SK-N-SH treated with all-trans-retinoic acid at 6 μM for 48 hours (cell line): ENCODE results near the gene DOCK4.

Experiments used
- GLIS3 ChIP-seq: fragments of 250-450 bp; sonication (Bioruptor Pico); IDR thresholded peaks from 2 replicates; pipeline ENCODE4 v1.5.0; 2020; ENCODE audit warnings: mild to moderate bottlenecking, moderate library complexity
- ISL1 ChIP-seq: fragments of 250-450 bp; sonication (Bioruptor Pico); IDR thresholded peaks from 2 replicates; pipeline ENCODE4 v2.1.2; 2022; ENCODE audit warnings: mild to moderate bottlenecking, moderate library complexity
- OSR1 ChIP-seq: fragments of 250-450 bp; sonication (Bioruptor Pico); IDR thresholded peaks from 2 replicates; pipeline ENCODE4 v1.8.0; 2022; ENCODE audit warnings: moderate library complexity, mild to moderate bottlenecking, inconsistent platforms
- TOX ChIP-seq: fragments of 250-450 bp; sonication (Bioruptor Pico); IDR thresholded peaks from 2 replicates; pipeline ENCODE4 v1.8.0; 2021; ENCODE audit warnings: mild to moderate bottlenecking, moderate library complexity, borderline replicate concordance
- ZC3H10 ChIP-seq: fragments of 250-450 bp; sonication (Bioruptor Pico); IDR thresholded peaks from 2 replicates; pipeline ENCODE4 v1.5.1; 2021; ENCODE audit warnings: mild to moderate bottlenecking, moderate library complexity
- ZFP3 ChIP-seq: fragments of 250-450 bp; sonication (Bioruptor Pico); IDR thresholded peaks from 2 replicates; pipeline ENCODE4 v1.5.0; 2020; ENCODE audit warnings: mild to moderate bottlenecking, moderate library complexity
- ZFP30 ChIP-seq: fragments of 450-650 bp; formaldehyde crosslinking; IDR thresholded peaks from 2 replicates; pipeline ENCODE4 v1.5.0; 2022; ENCODE audit warnings: mild to moderate bottlenecking, moderate library complexity
- ZNF565 ChIP-seq: fragments of 450-650 bp; formaldehyde crosslinking; conservative IDR thresholded peaks from 2 replicates; pipeline ENCODE4 v1.5.0; 2020; ENCODE audit warnings: low read depth, mild to moderate bottlenecking, moderate library complexity
- ZNF8 ChIP-seq: fragments of 450-650 bp; formaldehyde crosslinking; IDR thresholded peaks from 2 replicates; pipeline ENCODE4 v1.5.0; 2020; ENCODE audit warnings: mild to moderate bottlenecking, moderate library complexity
- TF ChIP-seq, protein P1 (sequence below): fragments of 250-450 bp; sonication (Bioruptor Pico); IDR thresholded peaks from 2 replicates; pipeline ENCODE4 v1.5.1; 2020; ENCODE audit warnings: low read depth, mild to moderate bottlenecking, moderate library complexity
- TF ChIP-seq, protein P2 (sequence below): fragments of 250-450 bp; sonication (Bioruptor Pico); IDR thresholded peaks from 2 replicates; pipeline ENCODE4 v1.8.0; 2021; ENCODE audit warnings: low read depth, mild to moderate bottlenecking, moderate library complexity, borderline replicate concordance

DNA sequence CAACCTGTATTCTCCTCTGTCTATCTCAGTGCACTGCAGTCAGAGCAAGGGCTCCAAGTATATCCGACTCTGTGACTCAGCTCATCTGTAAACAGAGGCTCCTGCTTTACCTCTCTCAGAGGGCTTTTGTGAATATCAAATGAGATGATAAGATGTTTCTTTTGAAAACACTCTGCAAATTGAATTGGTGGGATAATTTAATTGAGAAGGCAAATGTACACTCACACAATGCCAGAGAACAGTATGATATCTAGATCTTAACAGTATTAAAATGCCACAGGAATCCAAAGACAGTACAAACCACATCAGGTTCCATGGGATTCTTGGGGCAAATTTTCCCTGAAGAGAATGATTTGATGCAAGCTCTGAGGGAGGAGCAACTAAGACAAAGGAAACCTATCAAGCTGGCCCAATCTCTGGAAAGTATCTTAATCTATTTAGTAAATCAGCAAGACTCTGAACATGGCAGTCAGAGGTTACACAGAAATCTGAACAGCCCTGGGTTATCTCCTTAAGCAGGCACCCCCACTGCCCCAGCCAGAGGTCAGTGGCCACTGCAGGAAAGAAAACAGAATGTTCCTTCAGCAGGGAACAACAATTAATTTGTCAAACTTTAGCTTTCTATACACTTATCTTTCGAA is 45.9 kb downstream of the DOCK4 start:
- TF ChIP-seq ISL1 (CRISPR knock-in tag) (peak; percentile 99), TOX (CRISPR knock-in tag) (no peak), ZNF565 (0 out of 2 replicates have a peak, but pooled peaks have one; percentile 58), GLIS3 (CRISPR knock-in tag) (peak; percentile 59; the same call in 1 of the 2 replicates), ZFP3 (CRISPR knock-in tag) (peak; percentile 99), OSR1 (no peak), ZFP30 (0 out of 2 replicates have a peak, but pooled peaks have one; percentile 34), ZC3H10 (CRISPR knock-in tag) (peak; percentile 96), ZNF8 (CRISPR knock-in tag) (peak; percentile 64; the same call in 1 of the 2 replicates)
- TF ChIP-seq, protein P1, sequence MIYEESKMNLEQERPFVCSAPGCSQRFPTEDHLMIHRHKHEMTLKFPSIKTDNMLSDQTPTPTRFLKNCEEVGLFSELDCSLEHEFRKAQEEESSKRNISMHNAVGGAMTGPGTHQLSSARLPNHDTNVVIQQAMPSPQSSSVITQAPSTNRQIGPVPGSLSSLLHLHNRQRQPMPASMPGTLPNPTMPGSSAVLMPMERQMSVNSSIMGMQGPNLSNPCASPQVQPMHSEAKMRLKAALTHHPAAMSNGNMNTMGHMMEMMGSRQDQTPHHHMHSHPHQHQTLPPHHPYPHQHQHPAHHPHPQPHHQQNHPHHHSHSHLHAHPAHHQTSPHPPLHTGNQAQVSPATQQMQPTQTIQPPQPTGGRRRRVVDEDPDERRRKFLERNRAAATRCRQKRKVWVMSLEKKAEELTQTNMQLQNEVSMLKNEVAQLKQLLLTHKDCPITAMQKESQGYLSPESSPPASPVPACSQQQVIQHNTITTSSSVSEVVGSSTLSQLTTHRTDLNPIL (CRISPR knock-in tag), result peak; percentile 92
- TF ChIP-seq, protein P2, sequence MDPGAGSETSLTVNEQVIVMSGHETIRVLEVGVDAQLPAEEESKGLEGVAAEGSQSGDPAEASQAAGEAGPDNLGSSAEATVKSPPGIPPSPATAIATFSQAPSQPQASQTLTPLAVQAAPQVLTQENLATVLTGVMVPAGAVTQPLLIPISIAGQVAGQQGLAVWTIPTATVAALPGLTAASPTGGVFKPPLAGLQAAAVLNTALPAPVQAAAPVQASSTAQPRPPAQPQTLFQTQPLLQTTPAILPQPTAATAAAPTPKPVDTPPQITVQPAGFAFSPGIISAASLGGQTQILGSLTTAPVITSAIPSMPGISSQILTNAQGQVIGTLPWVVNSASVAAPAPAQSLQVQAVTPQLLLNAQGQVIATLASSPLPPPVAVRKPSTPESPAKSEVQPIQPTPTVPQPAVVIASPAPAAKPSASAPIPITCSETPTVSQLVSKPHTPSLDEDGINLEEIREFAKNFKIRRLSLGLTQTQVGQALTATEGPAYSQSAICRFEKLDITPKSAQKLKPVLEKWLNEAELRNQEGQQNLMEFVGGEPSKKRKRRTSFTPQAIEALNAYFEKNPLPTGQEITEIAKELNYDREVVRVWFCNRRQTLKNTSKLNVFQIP (CRISPR knock-in tag), result peak; percentile 90; the same call in 1 of the 2 replicates
